SW 1271 (cell line): ENCODE measurements around the gene IRF8.
"Not testable (repeated sequence)": the region's sequence is repeated elsewhere in the genome, so short reads cannot be mapped to it uniquely, and the experiment has no call there.

ENCODE experiments used
- DNase-seq, 2 experiments: peaks; one replicate each; lab custom pipeline; 2025; lab: John Stamatoyannopoulos, UW

IRF8 gene

GRCh38 chr16:85868495-85868894 lies 30.5 kb upstream of the IRF8 start:
- no peak for DNase-seq

GRCh38 chr16:85869206-85869605 lies 29.8 kb upstream of the IRF8 start:
- no peak for DNase-seq

- DNase-seq: no peak
Measured at GRCh38 chr16:85869785-85870558, 29.0 kb upstream of the IRF8 start.

- no peak for DNase-seq
Measured at GRCh38 chr16:85871756-85872155, 27.2 kb upstream of the IRF8 start.

- no peak for DNase-seq
Measured at GRCh38 chr16:85872734-85873133, 26.2 kb upstream of the IRF8 start.

- DNase-seq: no peak
Measured at GRCh38 chr16:85873153-85873552, 25.8 kb upstream of the IRF8 start.

GRCh38 chr16:85874031-85874430 lies 24.9 kb upstream of the IRF8 start:
- not testable (repeated sequence) for DNase-seq

- no peak for DNase-seq
Measured at GRCh38 chr16:85878407-85878806, 20.6 kb upstream of the IRF8 start.

- peak; percentile 33 to 66 for DNase-seq
Measured at GRCh38 chr16:85878875-85879274, 20.1 kb upstream of the IRF8 start.

GRCh38 chr16:85879549-85879948 lies 19.4 kb upstream of the IRF8 start:
- DNase-seq: no peak

- DNase-seq: no peak
Measured at GRCh38 chr16:85879975-85880831, 18.8 kb upstream of the IRF8 start.

- no peak for DNase-seq
Measured at GRCh38 chr16:85880861-85881260, 18.1 kb upstream of the IRF8 start.

GRCh38 chr16:85881436-85881835 lies 17.5 kb upstream of the IRF8 start:
- DNase-seq: no peak

GRCh38 chr16:85882181-85882810 lies 16.7 kb upstream of the IRF8 start:
- DNase-seq: no peak

GRCh38 chr16:85883813-85884212 lies 15.1 kb upstream of the IRF8 start:
- DNase-seq: no peak

GRCh38 chr16:85884808-85885463 lies 14.0 kb upstream of the IRF8 start:
- no peak for DNase-seq

GRCh38 chr16:85885537-85885936 lies 13.4 kb upstream of the IRF8 start:
- DNase-seq: no peak

GRCh38 chr16:85888405-85889331 lies 10.3 kb upstream of the IRF8 start:
- peak; percentile 65 to 88 for DNase-seq

GRCh38 chr16:85891033-85891775 lies 7.8 kb upstream of the IRF8 start:
- peak in 1 of 2 experiments; percentile 49 for DNase-seq

GRCh38 chr16:85891776-85892166 lies 7.2 kb upstream of the IRF8 start:
- DNase-seq: no peak
